Mucosa of descending colon (tissue), 3 donors: ENCODE measurements around the gene POU1F1. TPM values are rescaled to one million over a fixed set of nuclear protein-coding genes. Genes with fewer than 3 reads are reported as not detected.
A peak's percentile ranks its signal among the peaks of the same experiment; 100 is the strongest.

ENCODE experiments used
- ATAC-seq: fragments of 200-7000 bp; cut with Tn5 transposase; one replicate; pipeline ENCODE4 v1.9.1; 2020; ENCODE audit warnings: mild to moderate bottlenecking, moderate library complexity
- DNase-seq, 3 donors: peaks; one replicate each; pipeline ENCODE4 v3.0.0-alpha.2; 2020
- H3K36me3 ChIP-seq: fragments of 200-600 bp; one replicate; pipeline ENCODE4 v1.8.0; 2021; ENCODE audit warnings: low read depth, mild to moderate bottlenecking
- H3K4me1 ChIP-seq: fragments of 200-600 bp; one replicate; pipeline ENCODE4 v1.8.0; 2021; ENCODE audit warnings: low read depth, mild to moderate bottlenecking
- H3K4me3 ChIP-seq: fragments of 200-600 bp; one replicate; pipeline ENCODE4 v1.8.0; 2021; ENCODE audit warnings: mild to moderate bottlenecking
- H3K9me3 ChIP-seq: fragments of 200-600 bp; one replicate; pipeline ENCODE4 v1.8.0; 2021; ENCODE audit warnings: mild to moderate bottlenecking
- intact Hi-C, 2 donors: fragments of 100-400 bp; cut with DNase I in 1 of 2; cut with micrococcal nuclease in 1 of 2; formaldehyde crosslinking; loops; one replicate each; pipeline versions ENCODE4 v1.11.0 to v1.11.1; 2022; cut with DNase I, micrococcal nuclease
- total RNA-seq, 3 donors: library from RNA; stranded (reverse); fragmentation: NEBNext Ultra II Directional in 2 of 3; extraction: Animal tissue kit (Norgen Biotek cat#: 25700) in 2 of 3; gene quantifications; one replicate each; pipeline versions ENCODE4 v1.2.1 to v1.2.4, GENCODE V29; 2021 to 2023
- TF ChIP-seq, protein P1 (sequence below): fragments of 200-600 bp; IDR thresholded peaks from one replicate; pipeline ENCODE4 v1.8.0; 2022; ENCODE audit warnings: antibody characterized with exemption, mild to moderate bottlenecking
- donor health status: DM: no; HTN: no; CAD: no; lungs with moderate emphysema.
- donor health status: DM: no; HTN: no; CAD: no.
- donor health status: DM: no; HTN: yes; CAD: no.

POU1F1 gene
- total RNA-seq, 3 donors from 2014 or later: not detected

DNA sequence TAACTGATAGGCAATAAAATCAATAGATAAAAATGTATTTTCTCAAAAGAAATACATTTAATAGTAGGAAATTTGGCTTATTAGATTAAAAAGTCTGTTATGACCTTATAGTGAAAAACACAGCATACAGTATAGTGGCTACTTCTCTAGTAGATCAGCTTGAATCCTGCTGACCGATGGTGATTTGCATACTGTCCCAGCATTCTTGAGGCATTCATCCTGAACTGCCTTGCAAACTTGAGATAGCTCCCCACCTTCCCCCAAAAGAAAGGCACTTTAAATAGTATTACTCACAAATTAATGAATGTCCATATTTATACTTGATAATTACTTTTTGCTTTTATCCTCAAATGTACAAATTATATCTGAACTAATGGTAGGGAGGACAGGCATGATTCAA is 42.6 kb downstream of the POU1F1 start:
- no peak overlapping the region for H3K4me3 ChIP-seq
- H3K4me1 ChIP-seq: no peaks in the 10 kb centered on the region
- intact Hi-C loops: no loop called here
- TF ChIP-seq, protein P1, sequence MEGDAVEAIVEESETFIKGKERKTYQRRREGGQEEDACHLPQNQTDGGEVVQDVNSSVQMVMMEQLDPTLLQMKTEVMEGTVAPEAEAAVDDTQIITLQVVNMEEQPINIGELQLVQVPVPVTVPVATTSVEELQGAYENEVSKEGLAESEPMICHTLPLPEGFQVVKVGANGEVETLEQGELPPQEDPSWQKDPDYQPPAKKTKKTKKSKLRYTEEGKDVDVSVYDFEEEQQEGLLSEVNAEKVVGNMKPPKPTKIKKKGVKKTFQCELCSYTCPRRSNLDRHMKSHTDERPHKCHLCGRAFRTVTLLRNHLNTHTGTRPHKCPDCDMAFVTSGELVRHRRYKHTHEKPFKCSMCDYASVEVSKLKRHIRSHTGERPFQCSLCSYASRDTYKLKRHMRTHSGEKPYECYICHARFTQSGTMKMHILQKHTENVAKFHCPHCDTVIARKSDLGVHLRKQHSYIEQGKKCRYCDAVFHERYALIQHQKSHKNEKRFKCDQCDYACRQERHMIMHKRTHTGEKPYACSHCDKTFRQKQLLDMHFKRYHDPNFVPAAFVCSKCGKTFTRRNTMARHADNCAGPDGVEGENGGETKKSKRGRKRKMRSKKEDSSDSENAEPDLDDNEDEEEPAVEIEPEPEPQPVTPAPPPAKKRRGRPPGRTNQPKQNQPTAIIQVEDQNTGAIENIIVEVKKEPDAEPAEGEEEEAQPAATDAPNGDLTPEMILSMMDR: no peak
- ATAC-seq: no peak
- no peaks in the 10 kb centered on the region for H3K9me3 ChIP-seq
- DNase-seq: no peak
- no peaks in the 10 kb centered on the region for H3K36me3 ChIP-seq

DNA sequence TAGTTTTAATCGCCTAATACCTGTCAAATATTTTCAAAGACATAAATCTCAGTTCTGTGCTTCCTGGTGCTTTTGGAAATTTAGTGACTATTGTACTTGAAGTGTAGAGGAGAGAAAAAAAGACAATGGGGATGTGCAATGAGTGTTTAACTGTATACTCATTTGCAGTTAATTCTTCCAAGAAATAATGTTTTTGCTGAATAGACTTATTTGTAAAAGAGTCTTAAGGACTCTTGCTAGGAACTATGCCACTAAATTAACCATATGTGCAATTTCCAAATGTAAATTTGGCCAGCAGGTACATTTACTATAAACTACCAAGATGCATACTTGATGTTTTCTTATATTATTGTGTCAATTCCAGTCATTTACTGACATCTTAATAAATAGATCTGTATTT is 47.3 kb downstream of the POU1F1 start:
- ATAC-seq (no peak), DNase-seq (no peak)
- Histone ChIP-seq H3K4me1 (peaks cover 6% of the 10 kb centered on the region), H3K36me3 (no peaks in the 10 kb centered on the region), H3K4me3 (no peak overlapping the region), H3K9me3 (no peaks in the 10 kb centered on the region)
- intact Hi-C loops: no loop called here
- TF ChIP-seq, protein P1: no peak

DNA sequence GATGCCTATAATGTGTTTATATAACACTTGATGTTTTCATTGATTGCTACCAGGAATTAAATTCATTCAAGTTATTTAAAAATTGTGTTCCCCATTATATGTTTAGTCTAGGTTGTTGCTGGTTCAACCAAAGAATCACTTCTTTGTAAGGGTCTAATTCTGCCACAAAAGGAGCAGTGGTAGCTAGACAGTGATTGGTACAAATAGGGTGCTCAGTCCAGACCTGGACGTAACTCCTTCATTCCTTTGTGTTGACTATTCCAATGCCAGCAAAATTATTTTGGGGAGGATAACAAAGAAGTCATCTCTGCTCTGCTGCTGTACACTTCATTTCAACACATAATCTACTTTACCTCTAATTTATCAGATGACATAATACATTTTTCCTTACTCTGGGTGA is 48.1 kb downstream of the POU1F1 start:
- DNase-seq: no peak
- no peak overlapping the region for H3K4me3 ChIP-seq
- H3K9me3 ChIP-seq: no peaks in the 10 kb centered on the region
- TF ChIP-seq, protein P1: no peak
- intact Hi-C loops: no loop called here
- H3K4me1 ChIP-seq: peaks cover 6% of the 10 kb centered on the region
- no peaks in the 10 kb centered on the region for H3K36me3 ChIP-seq
- no peak for ATAC-seq

DNA sequence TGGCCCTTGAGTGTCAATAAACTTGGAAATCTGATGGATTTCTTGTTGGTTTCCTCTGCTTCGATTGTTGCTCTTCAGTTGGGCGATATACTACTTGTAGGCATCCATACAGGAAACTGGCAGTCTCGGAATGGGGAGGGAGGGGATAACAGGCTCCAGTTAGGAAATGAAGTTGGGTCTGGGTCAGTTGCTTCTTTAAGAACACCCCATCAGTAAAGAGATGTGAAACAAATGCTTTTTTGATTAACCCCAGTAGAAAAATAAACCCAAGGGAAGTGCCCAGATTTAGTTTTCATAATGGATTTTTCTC is 48.6 kb downstream of the POU1F1 start:
- intact Hi-C loops: no loop called here
- TF ChIP-seq, protein P1: no peak
- ATAC-seq (no peak), DNase-seq (no peak)
- H3K4me3 ChIP-seq: peak overlapping the region; percentile 71
- no peaks in the 10 kb centered on the region for H3K9me3 ChIP-seq
- peaks cover 6% of the 10 kb centered on the region for H3K4me1 ChIP-seq
- H3K36me3 ChIP-seq: no peaks in the 10 kb centered on the region

DNA sequence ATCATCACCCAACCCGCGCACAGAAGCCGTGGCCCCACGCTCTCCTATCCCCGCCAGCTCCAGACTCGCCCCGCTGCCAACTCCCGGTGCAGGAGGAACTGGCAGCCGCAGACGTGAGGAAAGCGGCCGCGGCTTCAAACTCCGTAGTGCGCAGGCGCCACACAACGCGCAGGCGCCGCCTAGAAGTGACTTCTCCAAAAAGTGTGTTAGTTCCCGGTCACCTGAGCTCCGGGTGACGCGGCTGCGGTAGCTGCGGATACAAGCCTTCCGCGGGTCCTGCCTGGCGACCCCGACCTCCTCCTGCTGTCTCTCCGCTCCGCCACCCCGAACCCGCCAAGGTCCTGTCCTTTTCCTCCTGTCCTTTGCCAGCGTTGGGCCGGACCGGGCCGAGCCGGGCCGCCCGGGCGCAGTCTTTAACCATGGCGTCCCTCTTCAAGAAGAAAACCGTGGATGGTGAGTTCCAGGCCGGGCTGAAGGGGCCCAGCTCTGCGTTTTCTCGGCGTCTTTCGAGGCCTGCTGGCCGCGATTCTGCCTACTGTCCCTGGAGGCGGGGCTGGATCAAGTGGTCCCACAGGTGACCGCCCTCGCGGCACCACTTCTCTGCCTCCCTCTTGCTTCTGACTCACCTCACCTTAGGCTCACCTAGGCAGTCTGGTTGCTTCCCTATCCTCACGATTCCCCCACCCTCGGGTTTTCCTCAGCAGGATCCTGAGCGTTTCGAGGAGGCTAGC is 49.1 kb downstream of the POU1F1 start, which contains the start of gene CHMP2B:
Gene CHMP2B, plus strand, starts transcription at position 206 of the 731 bp plus-strand sequence. Its CDS starts 214 bp downstream, at position 420.
- H3K4me3 ChIP-seq: peak within 1 kb of the TSS; percentile 71
- ATAC-seq (peak; percentile 98), DNase-seq (peak; percentile 95 to 96 (median 96))
- peaks cover 6% of the 10 kb centered on the region for H3K4me1 ChIP-seq
- intact Hi-C loops: no loop called here
- H3K36me3 ChIP-seq: no peaks in the 10 kb centered on the region
- TF ChIP-seq, protein P1: no peak
- no peaks in the 10 kb centered on the region for H3K9me3 ChIP-seq
